SK-N-SH treated with all-trans-retinoic acid at 6 μM for 48 hours (cell line): ENCODE measurements around the gene LIG4.
"Not testable (repeated sequence)": the region's sequence is repeated elsewhere in the genome, so short reads cannot be mapped to it uniquely, and the experiment has no call there.

Experiments used
- ARNTL ChIP-seq: fragments of 450-650 bp; formaldehyde crosslinking; IDR thresholded peaks from 2 replicates; pipeline ENCODE4 v1.5.0; 2020; ENCODE audit warnings: low read depth, mild to moderate bottlenecking, moderate library complexity, borderline replicate concordance
- CSRNP3 ChIP-seq: fragments of 250-450 bp; sonication (Bioruptor Pico); IDR thresholded peaks from 2 replicates; pipeline ENCODE4 v1.5.1; 2021; ENCODE audit warnings: mild to moderate bottlenecking, moderate library complexity
- ZFP30 ChIP-seq: fragments of 450-650 bp; formaldehyde crosslinking; IDR thresholded peaks from 2 replicates; pipeline ENCODE4 v1.5.0; 2022; ENCODE audit warnings: mild to moderate bottlenecking, moderate library complexity

GRCh38 chr13:108217307-108218043, 2.1 kb upstream of the LIG4 start:
- TF ChIP-seq ZFP30; ARNTL; CSRNP3 (CRISPR knock-in tag): not testable (repeated sequence)
